Measurements from ENCODE around the gene MINAR2.

MINAR2 gene, protein sequence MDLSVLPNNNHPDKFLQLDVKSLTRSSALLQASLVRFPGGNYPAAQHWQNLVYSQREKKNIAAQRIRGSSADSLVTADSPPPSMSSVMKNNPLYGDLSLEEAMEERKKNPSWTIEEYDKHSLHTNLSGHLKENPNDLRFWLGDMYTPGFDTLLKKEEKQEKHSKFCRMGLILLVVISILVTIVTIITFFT

DNA sequence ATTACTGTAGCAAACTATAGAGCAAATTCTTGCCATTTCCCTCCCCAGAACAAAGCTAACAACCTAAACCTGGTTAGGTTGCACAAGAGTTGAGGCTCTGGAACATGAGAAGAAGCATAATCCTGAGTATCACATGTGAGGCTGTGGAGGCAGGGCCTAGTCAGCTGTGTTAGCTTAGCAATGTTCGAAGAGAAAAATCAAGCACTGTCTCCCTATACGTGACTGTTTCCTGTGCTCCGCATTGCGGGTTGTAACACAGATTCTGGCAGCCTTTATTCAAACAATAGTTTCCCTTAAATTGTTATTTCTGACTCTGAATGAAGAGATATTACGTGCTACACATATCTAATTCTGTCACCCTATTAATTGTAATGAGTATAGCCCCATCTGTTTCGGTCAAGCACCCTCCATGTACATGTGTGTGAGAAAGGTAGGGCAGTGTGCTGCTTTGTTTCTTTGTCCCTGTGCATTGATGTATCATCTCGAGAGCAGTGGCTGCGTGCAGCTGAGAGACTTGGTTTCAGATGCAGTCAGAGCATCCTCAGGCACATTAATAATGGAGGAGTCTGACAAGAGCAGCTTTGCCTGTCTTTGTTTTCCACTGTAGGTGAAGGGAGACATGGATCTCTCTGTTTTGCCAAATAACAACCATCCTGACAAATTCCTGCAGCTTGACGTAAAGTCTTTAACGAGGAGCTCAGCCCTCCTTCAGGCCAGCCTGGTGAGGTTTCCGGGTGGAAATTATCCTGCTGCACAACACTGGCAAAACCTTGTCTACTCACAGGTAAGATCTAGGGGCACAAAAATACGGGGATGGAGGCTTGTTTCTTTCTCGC lies at the start of gene MINAR2:
Gene MINAR2 (plus strand): TSS at position 523 of the 836 bp plus-strand sequence. CDS start 97 bp downstream, at position 620.
- no peak for DNase-seq

DNA sequence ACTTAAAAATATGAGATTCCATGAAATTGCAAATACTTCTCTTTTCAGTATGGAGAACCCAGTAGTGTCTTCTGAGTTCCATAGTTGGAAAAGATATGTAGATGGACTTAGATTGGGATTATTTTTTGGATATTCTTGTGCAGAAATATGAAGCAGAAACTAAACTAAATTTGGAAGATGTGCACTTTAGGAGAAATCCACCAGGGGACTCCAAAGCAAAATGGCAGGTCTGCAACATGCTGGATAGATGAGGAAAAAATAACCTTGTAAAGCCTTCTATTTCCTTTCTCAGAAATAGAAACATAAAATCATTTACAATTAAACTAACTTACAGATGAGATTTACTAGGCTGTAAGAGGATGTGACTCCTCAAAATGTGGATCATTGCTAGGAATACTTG lies 49.2 kb upstream of the MINAR2 start:
- no peak for DNase-seq

DNA sequence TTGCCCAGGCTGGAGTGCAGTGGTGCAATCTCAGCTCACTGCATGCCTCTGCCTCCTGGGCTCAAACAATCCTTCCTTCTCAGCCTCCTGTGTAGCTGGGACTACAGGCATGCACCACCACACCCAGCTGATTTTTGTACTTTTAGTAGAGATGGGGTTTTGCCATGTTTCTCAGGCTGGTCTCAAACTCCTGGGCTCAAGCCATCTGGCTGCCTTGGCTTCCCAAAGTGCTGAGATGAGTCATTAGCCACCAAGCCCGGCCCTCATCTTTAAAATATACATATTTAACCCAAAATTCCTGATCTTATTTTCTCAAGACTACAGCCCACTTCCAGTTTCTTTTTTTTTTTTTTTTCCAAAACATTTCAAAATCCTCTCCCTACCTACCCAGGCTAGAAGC lies 31.7 kb upstream of the MINAR2 start:
- DNase-seq: no peak

DNA sequence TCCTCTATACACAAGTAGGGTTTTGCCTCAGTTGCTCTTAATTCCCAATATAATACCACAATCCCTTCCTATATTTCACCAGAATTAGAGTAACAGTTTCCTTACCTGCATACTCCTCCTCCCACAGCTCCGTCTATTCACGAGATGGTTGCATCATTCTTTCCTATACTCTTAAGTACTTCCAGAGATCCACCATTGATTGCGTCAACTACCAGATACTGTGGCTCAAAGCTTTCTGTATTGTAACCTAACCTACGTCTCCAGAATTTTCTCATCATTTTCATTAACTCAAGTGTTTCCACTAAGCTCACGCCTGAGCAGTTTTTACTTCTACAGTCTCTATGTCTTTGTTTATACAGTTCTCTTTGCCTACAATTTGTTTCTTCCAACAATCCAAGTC lies 31.2 kb upstream of the MINAR2 start:
- no peak for DNase-seq

DNA sequence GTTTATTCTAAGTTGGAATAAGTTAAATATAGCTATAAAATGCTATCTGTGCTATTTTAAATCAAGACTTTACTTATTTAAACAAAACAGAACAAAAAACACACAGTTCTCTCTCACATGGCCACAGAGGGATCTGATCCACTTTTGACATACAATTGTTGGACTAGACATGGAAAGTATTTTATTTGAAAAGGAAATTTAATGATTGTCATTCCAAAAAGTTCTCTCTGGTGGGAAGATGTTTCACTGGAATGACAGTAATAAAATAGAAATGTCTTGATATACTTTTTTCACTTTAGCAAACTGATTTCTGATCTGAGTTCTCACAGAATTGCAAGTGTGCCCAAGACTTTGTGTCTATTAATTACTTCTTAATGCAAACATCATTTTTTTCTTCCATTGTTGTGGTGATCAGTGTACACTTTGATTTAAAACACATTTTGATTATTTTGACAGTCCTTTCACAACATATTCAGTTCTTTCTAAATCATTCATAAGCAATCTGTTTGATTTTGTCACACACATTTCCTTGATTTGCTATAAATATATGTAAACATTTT lies 30.1 kb upstream of the MINAR2 start:
- DNase-seq: no peak

DNA sequence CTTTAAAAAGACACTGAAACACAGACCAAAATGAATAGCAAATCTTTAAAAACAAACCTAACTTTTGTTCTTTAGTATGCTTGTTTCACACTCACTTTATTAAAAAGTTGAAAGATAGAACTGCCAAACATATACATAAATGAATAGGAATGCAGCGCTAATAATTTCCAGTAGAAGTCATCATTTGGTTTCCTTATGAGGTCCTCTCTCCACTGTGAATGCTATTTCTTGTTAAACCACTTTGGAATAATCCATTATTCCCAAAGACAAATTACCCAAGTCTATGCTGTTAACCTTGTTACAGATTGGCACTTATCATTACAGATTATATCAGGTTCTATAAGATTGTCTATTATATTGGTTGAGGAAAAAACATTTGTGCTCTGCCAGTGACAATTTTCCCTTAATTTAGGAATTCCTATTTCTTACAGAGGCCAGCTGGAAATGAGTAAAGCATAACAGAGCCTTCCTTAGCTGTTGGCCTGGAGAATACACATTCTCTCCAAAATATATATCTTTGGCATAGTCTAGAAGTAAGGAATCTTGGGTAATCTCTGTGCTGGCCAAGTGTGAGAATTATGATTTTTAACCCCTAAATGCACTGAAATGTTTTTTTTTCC lies 29.3 kb upstream of the MINAR2 start:
- DNase-seq: no peak

DNA sequence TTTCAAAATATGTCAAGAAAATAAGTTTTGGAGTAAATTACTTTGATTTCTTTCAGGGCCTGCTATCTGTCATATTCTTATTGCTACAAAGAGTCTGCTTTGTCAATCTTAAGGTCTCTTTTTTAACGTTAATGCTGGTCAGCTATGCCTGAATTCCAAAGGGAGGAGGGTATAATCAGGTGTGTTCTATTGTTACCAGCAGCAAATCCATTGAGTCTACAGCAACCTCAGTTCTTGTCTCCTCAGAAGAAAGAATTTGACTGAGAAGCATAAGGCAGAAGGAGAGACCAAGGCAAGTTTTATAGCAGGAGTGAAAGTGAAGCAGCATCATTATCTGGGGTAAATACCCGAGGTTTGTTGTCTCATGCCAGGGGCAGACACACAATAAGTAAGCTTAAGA lies 23.7 kb upstream of the MINAR2 start:
- DNase-seq: no peak

DNA sequence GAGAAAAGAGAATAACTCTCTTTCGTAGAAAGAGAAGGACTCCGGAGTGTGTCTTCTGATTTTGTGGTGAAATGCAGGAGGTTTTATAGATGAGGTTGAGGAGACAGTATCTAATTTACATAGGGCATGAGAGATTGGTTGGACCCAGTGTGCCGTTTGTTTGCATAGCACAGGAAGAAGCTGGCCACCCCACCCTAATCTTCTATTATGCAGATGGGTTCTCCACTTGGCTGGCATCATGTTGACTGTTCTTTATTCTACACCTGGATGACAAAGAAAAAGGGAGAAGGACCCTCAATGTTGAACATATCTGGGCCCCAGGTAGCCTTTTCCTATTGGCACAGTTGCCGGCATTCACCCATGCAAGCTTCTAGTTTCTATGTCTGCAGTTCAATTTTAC lies 23.2 kb upstream of the MINAR2 start:
- DNase-seq: no peak

DNA sequence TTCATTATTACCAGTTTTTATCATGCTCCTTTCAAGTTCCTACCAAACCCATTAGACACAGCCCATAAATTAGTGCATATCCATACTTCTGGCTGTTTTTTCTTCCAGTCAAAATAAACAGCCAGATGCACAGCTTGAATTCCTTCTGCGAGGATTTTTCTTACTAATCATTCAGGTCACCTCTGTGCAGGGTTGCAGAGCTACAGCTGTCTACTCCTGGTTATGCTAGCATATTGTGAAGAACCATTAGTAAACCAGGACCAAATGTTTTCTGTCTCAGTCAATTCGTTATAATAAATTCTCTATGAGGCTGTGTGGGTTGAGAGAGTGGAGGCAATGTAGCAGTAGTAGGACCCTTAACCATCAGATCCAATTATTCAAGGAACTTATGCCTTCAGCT lies 8.1 kb upstream of the MINAR2 start:
- DNase-seq: no peak

DNA sequence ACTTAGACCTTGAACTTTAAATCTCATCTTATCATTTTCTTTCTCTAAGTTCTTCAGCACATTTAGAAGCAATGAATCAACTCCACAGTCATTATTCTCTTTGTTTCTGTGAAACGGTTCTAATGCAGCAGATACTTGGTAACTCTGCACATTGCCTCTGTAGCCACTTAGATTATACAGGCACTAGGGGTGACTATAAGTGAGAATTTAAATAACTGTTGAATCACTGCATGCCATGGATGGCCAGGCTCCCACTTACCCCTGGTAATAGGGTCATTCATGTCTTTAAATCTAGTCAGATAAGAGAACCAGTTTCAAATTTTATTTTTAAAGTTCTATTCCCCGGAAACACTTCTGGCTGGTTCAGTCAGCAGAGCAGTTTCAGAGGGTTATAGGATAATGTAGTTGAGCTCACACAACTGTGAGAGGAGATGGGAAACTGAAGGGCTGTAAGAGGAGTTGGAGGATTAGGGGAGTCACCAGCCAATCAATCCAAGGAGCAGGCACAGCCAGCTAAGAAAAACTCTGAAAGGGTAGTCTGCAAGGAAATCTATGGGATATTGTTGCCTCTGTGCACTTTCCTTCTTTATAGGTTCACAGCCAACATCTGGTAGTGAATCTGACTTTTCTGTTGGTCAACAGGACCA lies 4.2 kb upstream of the MINAR2 start:
- no peak for DNase-seq

DNA sequence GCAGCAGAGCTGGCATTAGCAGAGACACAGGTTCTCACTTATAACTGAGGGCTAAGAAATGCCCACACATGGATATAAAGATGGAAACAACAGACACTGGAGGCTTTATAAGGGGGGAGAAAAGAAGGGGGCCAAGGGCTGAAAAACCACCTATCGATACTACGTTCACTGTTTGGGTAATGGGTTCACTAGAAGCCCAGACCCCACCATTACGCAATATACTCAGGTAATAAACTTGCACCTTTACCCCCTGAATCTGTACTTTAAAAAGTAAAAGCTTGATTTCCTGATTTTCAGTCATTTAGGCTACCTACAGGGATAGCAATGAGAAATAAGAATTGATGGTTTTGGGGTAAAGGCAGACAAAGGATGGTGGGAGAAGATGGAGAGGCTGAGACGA lies 1.9 kb upstream of the MINAR2 start:
- DNase-seq: no peak

DNA sequence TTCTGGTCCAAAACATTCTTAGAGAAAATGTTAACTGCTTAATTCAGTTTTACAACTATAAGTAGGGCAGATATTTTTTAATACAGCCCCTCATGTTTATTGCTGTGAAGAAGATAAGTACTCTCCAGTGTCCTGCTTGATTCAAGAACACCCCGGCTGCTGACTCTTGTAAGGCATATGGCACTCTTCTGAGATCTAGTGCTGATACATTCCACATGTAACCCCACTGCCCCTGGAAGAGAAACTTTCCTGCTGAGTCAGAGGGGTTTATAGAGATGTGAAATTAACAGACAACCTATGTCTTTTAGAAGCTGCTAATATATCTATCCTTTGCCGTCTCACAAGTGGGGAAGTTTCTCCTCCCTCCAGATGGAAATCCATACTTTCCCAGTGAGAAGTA lies 1.0 kb upstream of the MINAR2 start:
- DNase-seq: no peak

DNA sequence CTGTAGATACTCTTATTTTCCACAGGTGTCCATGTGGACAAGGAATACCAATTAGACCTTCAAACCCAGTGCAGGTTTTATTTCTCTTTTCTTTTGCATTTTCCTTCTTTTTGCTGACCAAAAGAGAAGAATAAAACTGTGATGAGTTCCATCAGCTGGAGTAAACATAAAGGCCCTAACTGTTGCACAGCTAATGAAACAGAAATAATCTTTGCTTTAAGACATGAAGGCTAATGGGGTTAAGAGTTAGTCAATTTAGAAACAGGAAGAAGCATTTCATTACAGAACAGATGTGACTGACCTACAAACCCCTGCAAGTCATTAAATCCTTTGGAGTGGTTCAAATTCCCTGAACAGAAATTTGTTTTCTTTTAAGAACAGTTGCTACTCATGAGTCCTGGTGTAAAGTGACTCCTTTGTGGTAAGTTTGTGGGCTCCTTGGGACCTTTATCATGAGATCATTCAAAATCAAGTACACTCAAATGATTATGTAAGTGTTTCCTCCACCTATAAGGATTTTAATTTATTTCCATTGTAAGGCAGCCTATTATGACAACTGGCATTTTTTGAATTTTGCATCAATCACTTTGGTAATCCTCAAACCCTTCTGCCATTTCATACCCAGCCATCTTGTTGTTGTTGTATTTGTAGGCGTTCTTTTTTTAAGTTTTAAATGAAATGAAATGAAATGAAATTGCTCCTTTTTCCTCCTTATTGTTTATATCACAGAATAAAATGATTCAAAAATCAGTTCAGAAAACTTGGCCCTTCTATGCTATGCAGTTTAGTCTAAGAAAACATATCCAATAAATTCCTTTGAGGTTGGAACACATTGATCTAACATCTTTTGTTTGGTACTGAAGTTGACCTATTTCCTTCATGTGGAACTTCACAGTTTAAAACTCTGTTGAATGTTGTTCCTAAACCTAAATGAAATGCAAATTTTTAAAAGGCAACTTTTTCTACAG lies 1.3 kb downstream of the MINAR2 start:
- no peak for DNase-seq

DNA sequence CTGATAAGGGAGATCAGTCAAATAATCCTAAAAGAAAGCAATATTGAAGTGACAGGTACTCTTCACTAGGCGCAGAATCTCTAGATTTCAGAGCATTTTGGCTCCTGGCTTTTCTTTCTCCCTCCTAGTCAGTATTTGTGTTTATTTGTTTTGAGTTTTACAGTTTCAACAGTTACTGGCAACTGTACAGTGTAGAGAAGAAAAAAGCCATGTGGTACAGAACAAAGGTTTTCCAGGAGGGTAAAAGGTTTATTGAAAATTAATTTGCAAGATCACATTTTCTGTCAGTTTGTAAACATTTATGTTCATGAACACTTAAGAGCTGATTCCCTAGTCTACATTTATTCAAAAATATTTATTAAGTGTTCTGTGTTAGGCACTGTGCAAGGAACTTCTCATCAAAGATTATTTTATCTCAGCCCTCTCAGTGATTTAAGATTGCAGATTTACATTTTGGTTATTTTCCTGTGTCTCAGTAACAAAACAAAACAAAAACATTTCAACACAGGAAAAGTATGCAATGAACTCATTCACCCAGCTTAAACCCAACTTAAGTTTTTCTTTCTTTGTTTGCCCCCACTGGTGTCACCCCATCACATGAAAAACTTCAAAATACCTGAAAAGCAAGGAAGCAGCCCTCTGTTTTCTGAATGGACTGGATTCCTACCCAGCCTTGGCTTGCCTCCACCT lies 12.9 kb downstream of the MINAR2 start:
- DNase-seq: no peak

DNA sequence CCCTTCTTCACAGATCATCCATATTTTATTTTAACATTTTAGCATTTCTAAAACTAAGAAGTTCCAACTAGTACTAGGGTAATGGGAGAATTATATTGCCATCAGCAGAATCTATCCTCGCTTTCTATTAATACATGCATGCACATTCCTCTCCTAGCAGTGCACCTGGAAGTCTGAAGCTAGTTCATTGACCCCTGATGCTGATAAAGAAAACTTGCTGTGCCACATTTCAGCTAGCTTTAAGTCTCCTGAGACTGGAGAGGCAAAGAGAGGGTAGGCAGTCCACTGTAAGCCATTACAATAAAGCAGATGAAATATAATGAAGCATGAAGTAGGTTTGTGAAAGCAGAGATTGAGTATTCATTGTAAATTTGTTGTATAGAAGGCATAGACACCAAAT lies 15.8 kb downstream of the MINAR2 start:
- DNase-seq: no peak

DNA sequence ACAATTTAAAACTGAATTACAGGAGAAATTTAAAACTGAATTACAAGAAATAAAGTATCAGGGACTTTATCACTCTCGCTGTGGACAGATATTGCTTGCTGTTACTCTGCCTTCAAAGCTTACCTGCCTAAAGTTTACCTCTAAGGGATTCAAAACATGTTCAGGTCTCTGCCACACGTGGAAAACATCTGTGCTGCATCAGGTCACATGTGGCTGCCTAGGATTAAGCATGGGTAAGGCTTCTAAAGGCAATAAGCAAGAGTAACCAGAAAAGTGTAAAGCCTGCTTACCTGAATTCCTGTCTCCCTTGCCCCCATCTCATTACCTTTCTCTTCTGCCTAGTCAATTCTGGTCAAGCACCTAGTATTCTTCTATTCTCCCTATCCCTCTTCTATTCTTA lies 18.9 kb downstream of the MINAR2 start:
- DNase-seq: no peak

DNA sequence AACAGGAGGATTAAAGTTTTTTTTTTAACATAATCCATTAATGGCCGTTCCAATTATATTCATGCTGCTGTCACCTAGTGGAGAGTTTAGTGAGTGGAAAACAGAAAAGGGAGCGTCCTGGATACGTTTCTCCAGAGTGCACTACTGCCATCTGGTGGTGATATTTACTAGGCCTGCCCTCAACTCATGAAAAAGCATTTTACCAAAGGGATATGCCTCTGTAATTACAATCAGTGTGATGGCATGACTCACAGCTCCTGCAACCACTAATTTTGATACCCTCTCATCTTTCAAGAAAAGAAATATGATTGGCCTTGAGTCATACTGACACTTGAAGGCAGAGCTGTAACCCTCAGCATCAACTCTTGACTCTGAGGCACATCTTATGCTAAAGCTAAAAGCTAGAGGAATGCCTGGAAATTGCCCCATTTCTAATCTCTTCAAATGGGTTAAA lies 20.1 kb downstream of the MINAR2 start:
- peak in 2 of 4 experiments; percentile 2 to 8 for DNase-seq

DNA sequence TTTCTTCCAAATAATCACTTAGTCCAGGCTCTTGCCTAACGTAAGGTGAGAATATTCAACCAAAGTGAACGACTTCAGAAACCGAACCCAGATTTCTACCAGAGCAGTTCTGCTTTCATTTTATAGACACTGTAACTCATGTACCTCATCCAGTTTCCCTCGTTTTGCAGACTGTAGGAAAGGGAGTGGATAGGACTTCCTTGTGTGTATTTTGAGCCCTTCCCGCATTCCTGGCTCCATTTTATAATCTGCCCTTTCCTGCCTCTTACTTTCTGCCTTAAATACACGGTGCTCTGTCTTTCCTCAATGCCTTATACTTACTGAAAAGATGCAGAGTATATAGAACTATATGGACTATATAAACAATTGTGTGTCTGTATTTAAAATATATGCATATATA lies 20.8 kb downstream of the MINAR2 start:
- no peak for DNase-seq

DNA sequence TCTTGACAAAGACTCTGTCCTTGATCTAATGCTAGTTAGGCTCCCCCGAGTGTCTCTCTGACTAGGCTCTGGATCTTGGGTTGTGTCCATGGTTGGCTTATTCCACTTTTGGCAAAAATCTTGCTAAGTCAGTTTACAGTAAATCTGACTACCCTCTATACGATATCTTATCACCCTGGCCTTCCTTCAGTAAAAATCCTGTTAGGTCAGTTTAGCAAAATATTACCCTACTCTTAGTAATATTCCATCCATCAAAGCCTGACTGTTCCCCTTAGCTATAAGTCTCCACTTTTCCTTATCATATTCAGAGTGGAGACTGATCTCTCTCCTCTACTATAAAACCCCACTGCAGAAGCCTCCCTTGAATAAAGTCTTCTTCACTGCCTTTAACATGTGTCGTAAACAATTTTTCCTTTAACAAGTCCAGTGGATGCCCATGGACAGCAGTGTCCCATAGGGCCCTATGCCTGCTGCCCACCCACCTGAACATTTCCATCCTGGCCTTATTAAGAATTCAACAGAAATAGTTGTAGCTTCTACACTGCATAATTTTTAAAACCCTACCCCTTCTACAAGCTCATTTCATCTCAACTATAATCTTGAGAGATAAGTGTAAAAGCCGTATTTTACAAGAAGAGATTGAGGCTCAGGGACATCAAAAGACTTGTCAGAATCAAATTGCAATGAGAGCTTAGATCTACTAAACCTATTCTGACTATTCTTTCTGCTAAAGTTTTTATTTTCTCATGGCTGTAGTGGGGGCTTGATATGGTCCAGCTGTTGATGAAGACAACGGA lies 22.3 kb downstream of the MINAR2 start:
- DNase-seq: no peak

DNA sequence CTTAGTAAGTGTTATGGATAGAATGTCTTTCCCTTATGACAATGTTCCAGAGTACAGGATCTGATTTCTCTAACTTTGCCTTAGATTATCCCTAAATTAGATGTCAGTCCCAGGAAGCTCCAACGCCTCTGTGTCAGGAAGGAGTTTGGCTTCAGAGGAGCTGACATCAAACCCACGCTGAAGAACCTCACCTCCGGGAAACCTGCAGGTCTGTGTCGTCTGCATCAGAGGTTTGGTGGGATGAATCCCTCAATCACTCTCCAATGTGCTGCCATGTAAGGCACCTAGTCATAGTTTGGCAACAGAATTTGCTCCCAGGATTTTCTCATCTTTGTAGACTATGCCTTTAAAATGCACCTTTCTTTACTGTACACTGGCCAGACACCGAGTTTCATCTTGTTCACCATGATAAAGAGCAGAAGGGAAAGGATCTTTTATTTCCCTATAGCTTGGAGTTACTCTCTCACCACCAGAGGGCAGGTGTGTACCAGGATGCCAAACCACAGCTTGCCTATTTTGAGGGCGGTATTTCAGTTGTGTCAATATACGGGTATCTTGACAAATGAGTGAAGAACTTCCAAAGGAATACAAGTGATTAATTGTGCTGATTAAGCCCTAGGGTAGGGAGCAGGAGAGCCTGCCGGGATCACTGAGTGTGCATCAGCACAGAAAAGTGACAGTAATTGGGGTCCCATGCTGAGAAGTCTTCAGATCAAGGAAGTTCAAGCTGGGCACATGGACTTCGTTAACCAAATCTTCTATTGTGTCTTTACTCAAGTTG lies 23.4 kb downstream of the MINAR2 start:
- no peak for DNase-seq

All from activated CD4-positive, CD25-positive, alpha-beta regulatory T cell (primary cell).